ENCODE measurements around the gene SLC1A7. TPM values are rescaled to one million over a fixed set of nuclear protein-coding genes. Genes with fewer than 3 reads are reported as not detected.

SLC1A7 gene
- total RNA-seq, 1 donor from 2014 or later, result not detected

DNA sequence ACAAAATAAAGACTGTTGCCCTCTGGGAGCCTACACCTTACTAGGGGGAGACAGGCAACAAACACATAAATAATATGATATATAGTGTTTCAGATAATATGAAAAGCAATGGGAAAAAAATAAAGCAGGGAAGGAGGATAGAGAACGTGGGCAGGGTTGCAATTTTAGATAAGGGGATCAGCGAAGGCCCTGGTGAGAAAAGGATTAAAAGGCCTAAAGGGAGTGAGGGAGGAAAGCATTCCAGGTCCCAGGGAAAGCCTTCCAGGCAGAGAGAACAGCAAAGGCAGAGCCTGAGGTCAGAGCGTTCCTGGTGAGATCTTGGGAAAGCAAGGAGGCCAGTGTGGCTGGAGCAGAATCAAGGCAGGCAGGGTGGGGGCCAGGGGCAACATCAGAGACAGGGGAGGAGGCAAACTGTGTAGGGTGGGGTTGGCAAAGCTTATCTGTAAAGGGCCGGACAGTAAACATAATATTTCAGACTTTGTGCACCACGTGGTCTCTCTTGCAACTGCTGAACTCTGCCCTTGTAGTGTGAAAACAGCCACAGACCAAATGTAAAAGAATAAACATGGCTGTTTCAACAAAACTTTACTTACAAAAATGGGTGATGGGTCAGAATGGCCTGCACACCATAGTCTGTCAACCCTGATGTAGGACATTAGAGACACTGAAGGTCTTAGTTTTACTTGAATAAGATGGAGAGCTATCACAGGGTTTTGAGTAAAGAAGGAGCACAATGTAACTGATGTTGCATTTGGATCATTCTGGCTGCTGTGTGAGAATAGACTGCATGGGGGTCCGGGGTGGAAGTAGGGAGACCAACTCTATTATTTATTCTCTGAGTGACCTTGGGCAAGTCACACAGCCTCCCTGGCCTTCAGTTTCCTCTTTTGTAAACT is 40.9 kb upstream of the SLC1A7 start:
- H3K4me1 ChIP-seq, result peaks cover 4% of the 10 kb centered on the region
- peaks cover 3% of the 10 kb centered on the region for H3K4me1 Mint-ChIP-seq
- H3K4me3 Mint-ChIP-seq, result no peak overlapping the region

DNA sequence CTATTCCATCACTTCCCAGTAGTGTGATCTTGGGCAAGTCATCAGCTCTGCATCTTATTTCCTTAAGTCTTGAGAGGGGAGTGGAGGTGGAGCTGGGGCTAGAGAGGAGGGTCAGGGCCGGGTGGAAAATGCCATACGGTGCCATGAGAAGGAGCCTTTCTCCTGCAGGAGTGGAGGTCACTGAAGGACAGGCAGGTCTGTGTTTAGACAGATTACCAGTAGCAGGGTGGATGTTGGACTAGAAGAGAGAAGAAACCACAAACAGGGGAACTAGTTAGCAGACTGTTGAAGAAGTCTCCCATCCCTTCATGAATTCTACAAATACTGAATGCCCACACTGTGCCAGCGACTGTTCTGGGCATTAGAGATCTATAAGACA is 40.3 kb upstream of the SLC1A7 start:
- H3K4me3 Mint-ChIP-seq, result no peak overlapping the region
- no peak for DNase-seq (ENCODE audit: low spot score)
- no peaks in the 10 kb centered on the region for H3K36me3 ChIP-seq
- H3F3A ChIP-seq (ENCODE audit: low read depth), result no peaks in the 10 kb centered on the region
- no peaks in the 10 kb centered on the region for H3K79me2 ChIP-seq (ENCODE audit: low read depth)
- no peak overlapping the region for H2AFZ ChIP-seq (replicated peaks)
- H3K4me1 Mint-ChIP-seq, result peaks cover 3% of the 10 kb centered on the region
- H3K4me2 ChIP-seq, result no peak overlapping the region
- no peaks in the 10 kb centered on the region for H3K9me3 ChIP-seq (ENCODE audit: low read depth)
- no peak overlapping the region for H3K4me3 ChIP-seq
- H3K4me1 ChIP-seq, result peaks cover 4% of the 10 kb centered on the region
- H3K27me3 Mint-ChIP-seq (ENCODE audit: insufficient read depth, low read depth), result peaks cover 8% of the 10 kb centered on the region
- no peaks in the 10 kb centered on the region for H3K27me3 ChIP-seq
- H3K27ac Mint-ChIP-seq, result no peak overlapping the region
- no peak for TF ChIP-seq EZH2phosphoT487 (IDR thresholded peaks at IDR 0.05)
- no peak for TF ChIP-seq EZH2 (IDR thresholded peaks at IDR 0.05)
- TF ChIP-seq, protein P1, sequence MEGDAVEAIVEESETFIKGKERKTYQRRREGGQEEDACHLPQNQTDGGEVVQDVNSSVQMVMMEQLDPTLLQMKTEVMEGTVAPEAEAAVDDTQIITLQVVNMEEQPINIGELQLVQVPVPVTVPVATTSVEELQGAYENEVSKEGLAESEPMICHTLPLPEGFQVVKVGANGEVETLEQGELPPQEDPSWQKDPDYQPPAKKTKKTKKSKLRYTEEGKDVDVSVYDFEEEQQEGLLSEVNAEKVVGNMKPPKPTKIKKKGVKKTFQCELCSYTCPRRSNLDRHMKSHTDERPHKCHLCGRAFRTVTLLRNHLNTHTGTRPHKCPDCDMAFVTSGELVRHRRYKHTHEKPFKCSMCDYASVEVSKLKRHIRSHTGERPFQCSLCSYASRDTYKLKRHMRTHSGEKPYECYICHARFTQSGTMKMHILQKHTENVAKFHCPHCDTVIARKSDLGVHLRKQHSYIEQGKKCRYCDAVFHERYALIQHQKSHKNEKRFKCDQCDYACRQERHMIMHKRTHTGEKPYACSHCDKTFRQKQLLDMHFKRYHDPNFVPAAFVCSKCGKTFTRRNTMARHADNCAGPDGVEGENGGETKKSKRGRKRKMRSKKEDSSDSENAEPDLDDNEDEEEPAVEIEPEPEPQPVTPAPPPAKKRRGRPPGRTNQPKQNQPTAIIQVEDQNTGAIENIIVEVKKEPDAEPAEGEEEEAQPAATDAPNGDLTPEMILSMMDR (IDR thresholded peaks at IDR 0.05), result no peak
- no peaks in the 10 kb centered on the region for H3K9me3 Mint-ChIP-seq
- H4K20me1 ChIP-seq (ENCODE audit: low read depth), result no peaks in the 10 kb centered on the region
- no peak overlapping the region for H3K27ac ChIP-seq
- H3K36me3 Mint-ChIP-seq, result no peaks in the 10 kb centered on the region
- no peak overlapping the region for H3K9ac ChIP-seq

More for the DNA sequence above, 40.9 kb upstream of the SLC1A7 start:
- Histone ChIP-seq H3F3A (ENCODE audit: low read depth) (no peaks in the 10 kb centered on the region), H3K4me2 (no peak overlapping the region), H3K9me3 (ENCODE audit: low read depth) (no peaks in the 10 kb centered on the region), H3K4me3 (no peak overlapping the region), H4K20me1 (ENCODE audit: low read depth) (no peaks in the 10 kb centered on the region), H3K9ac (no peak overlapping the region), H3K27me3 (no peaks in the 10 kb centered on the region), H3K36me3 (no peaks in the 10 kb centered on the region), H3K27ac (no peak overlapping the region), H3K79me2 (ENCODE audit: low read depth) (no peaks in the 10 kb centered on the region), H2AFZ (replicated peaks) (no peak overlapping the region)
- DNase-seq (ENCODE audit: low spot score), result no peak
- H3K36me3 Mint-ChIP-seq, result no peaks in the 10 kb centered on the region
- H3K27me3 Mint-ChIP-seq (ENCODE audit: insufficient read depth, low read depth), result peaks cover 8% of the 10 kb centered on the region
- no peaks in the 10 kb centered on the region for H3K9me3 Mint-ChIP-seq
- no peak overlapping the region for H3K27ac Mint-ChIP-seq
- no peak for TF ChIP-seq EZH2 (IDR thresholded peaks at IDR 0.05)
- TF ChIP-seq, protein P1 (IDR thresholded peaks at IDR 0.05), result no peak
- no peak for TF ChIP-seq EZH2phosphoT487 (IDR thresholded peaks at IDR 0.05)

DNA sequence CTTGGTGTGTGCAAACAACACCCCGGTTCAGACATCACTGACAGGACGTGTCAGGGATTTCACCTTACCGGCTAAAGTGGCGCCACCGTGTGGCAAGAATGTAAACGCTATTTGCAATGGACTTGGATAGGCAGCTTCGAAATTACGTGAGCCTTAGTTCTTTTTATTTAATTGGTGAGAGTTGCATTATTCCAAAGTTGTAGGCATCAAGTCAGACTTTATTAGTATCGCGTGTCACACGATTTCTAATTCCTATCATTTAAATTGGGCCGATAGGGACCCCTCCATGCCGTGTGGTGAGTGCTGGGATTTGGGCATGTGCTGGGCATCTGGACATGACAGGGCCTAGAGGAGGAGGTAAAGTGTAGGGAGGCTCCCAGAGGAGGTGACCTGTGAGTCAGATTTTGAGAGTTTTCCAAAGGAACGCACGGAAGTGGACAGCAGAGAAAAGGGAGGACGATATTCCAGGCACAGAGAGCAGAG is 39.7 kb upstream of the SLC1A7 start:
- H3K27ac ChIP-seq, result no peak overlapping the region
- no peak overlapping the region for H3K4me3 Mint-ChIP-seq
- peaks cover 4% of the 10 kb centered on the region for H3K4me1 ChIP-seq
- no peaks in the 10 kb centered on the region for H3K27me3 ChIP-seq
- H3K9me3 Mint-ChIP-seq, result no peaks in the 10 kb centered on the region
- H3K36me3 Mint-ChIP-seq, result no peaks in the 10 kb centered on the region
- no peak overlapping the region for H3K4me2 ChIP-seq
- H3K9me3 ChIP-seq (ENCODE audit: low read depth), result no peaks in the 10 kb centered on the region
- H3K4me3 ChIP-seq, result no peak overlapping the region
- no peaks in the 10 kb centered on the region for H3F3A ChIP-seq (ENCODE audit: low read depth)
- no peak overlapping the region for H3K9ac ChIP-seq
- no peak for TF ChIP-seq EZH2phosphoT487 (IDR thresholded peaks at IDR 0.05)
- TF ChIP-seq, protein P1 (IDR thresholded peaks at IDR 0.05), result peak; percentile 98
- H4K20me1 ChIP-seq (ENCODE audit: low read depth), result no peaks in the 10 kb centered on the region
- H3K27ac Mint-ChIP-seq, result no peak overlapping the region
- no peak overlapping the region for H2AFZ ChIP-seq (replicated peaks)
- no peaks in the 10 kb centered on the region for H3K79me2 ChIP-seq (ENCODE audit: low read depth)
- H3K27me3 Mint-ChIP-seq (ENCODE audit: insufficient read depth, low read depth), result peaks cover 8% of the 10 kb centered on the region
- peaks cover 3% of the 10 kb centered on the region for H3K4me1 Mint-ChIP-seq
- H3K36me3 ChIP-seq, result no peaks in the 10 kb centered on the region
- peak; percentile 90 for DNase-seq (ENCODE audit: low spot score)

All from neural progenitor cell (in vitro differentiated cells).